HG03558 (cell line): Measurements from ENCODE around the gene TXNRD3.

Experiments
- ATAC-seq: cut with Tn5 transposase; IDR thresholded peaks from one replicate; pipeline ENCODE4 v1.9.1; 2021; ENCODE audit warnings: moderate number of reproducible peaks; ENCODE audit not compliant: unreplicated experiment; ENCODE audit errors: extremely low read depth

TXNRD3 gene

GRCh38 chr3:126654571-126655383 is at the start of gene TXNRD3:
TSS of gene TXNRD3 (minus strand) at chr3:126655124.
- ATAC-seq = no peak

- peak; percentile 92 for ATAC-seq
These were observed 48.9 kb upstream of the TXNRD3 start, which contains the start of gene CHCHD6 for GRCh38 chr3:126703512-126704493. TSS of gene CHCHD6 (plus strand) at chr3:126704240. CDS start at chr3:126704313, 73 bp downstream.

- ATAC-seq = no peak
These were observed 44.1 kb upstream of the TXNRD3 start for GRCh38 chr3:126699011-126699410.

- no peak for ATAC-seq
These were observed 41.9 kb upstream of the TXNRD3 start for GRCh38 chr3:126696701-126697267.

GRCh38 chr3:126693921-126694320 is 39.0 kb upstream of the TXNRD3 start:
- ATAC-seq = no peak

GRCh38 chr3:126692858-126693257 is 37.9 kb upstream of the TXNRD3 start:
- no peak for ATAC-seq

- ATAC-seq = no peak
These were observed 36.8 kb upstream of the TXNRD3 start for GRCh38 chr3:126691765-126692164.

- ATAC-seq = no peak
These were observed 30.6 kb upstream of the TXNRD3 start for GRCh38 chr3:126685493-126685892.

GRCh38 chr3:126685021-126685420 is 30.1 kb upstream of the TXNRD3 start:
- no peak for ATAC-seq

- no peak for ATAC-seq
These were observed 29.4 kb upstream of the TXNRD3 start for GRCh38 chr3:126684218-126684751.

- ATAC-seq = no peak
These were observed 28.1 kb upstream of the TXNRD3 start for GRCh38 chr3:126683069-126683468.

GRCh38 chr3:126682009-126682408 is 27.1 kb upstream of the TXNRD3 start:
- no peak for ATAC-seq

GRCh38 chr3:126680667-126681055 is 25.7 kb upstream of the TXNRD3 start:
- ATAC-seq = no peak

GRCh38 chr3:126679831-126680666 is 25.1 kb upstream of the TXNRD3 start:
- no peak for ATAC-seq

- no peak for ATAC-seq
These were observed 24.4 kb upstream of the TXNRD3 start for GRCh38 chr3:126679318-126679751.

- ATAC-seq = no peak
These were observed 23.9 kb upstream of the TXNRD3 start for GRCh38 chr3:126678693-126679317.

GRCh38 chr3:126677862-126678503 is 23.1 kb upstream of the TXNRD3 start:
- no peak for ATAC-seq

GRCh38 chr3:126676919-126677705 is 22.2 kb upstream of the TXNRD3 start:
- ATAC-seq = no peak
